SK-N-SH (cell line): ENCODE measurements around the gene BCAP31. TPM values are rescaled to one million over a fixed set of nuclear protein-coding genes. Genes with fewer than 3 reads are reported as not detected.

Source experiments
- CTCF ChIA-PET: fragments of 300-600, 350-600 bp; formaldehyde crosslinking; extraction: SDS; loops from one replicate; lab custom pipeline; 2021; lab: Yijun Ruan, JAX
- POLR2A ChIA-PET: fragments of 350-600 bp; sonication (Branson Sonifier 250); formaldehyde crosslinking; extraction: SDS; loops from one replicate; lab custom pipeline; 2020; ENCODE audit warnings: antibody characterized with exemption, inconsistent platforms; lab: Yijun Ruan, JAX
- DNase-seq: peaks from one replicate; pipeline ENCODE4 v3.0.0; 2012
- H2AFZ ChIP-seq: fragments of 200-600 bp; sonication (generic); 2 replicates; pipeline ENCODE4 v1.8.1; 2016; ENCODE audit warnings: antibody characterized with exemption, mild to moderate bottlenecking, low read depth
- H3F3A ChIP-seq: fragments of 200-600 bp; sonication (generic); replicated peaks from 2 replicates; pipeline ENCODE3; 2016; ENCODE audit warnings: antibody characterized with exemption, mild to moderate bottlenecking; ENCODE audit not compliant: insufficient read depth
- H3K27ac ChIP-seq, 2 experiments: fragments of 200-500 bp in 1 of 2; fragments of 200-600 bp in 1 of 2; sonication (Bioruptor generic) in 1 of 2; sonication (generic), shearing (Covaris generic) in 1 of 2; 2 replicates each; pipeline versions ENCODE4 v1.5.1 to v1.6.1; 2014 to 2016; ENCODE audit warnings: low read depth in 2 of 2, inconsistent platforms in 1 of 2, low read length in 1 of 2, mild to moderate bottlenecking in 1 of 2, mixed read lengths in 1 of 2
- H3K27me3 ChIP-seq: fragments of 200-600 bp; sonication (generic), shearing (Covaris generic); 2 replicates; pipeline ENCODE4 v1.6.1; 2016; ENCODE audit warnings: mixed run types; ENCODE audit not compliant: insufficient read depth
- H3K36me3 ChIP-seq, 2 experiments: fragments of 200-500 bp in 1 of 2; fragments of 200-600 bp in 1 of 2; sonication (Bioruptor generic) in 1 of 2; sonication (generic) in 1 of 2; replicated peaks in 1 of 2; 2 replicates each; pipeline versions ENCODE3 to v1.5.1; 2014 to 2016; ENCODE audit warnings: low read length in 1 of 2, mild to moderate bottlenecking in 1 of 2; ENCODE audit not compliant: insufficient read depth in 2 of 2, control insufficient read depth in 1 of 2
- H3K4me1 ChIP-seq, 2 experiments: fragments of 200-500 bp in 1 of 2; fragments of 200-600 bp in 1 of 2; sonication (Bioruptor generic) in 1 of 2; sonication (generic), shearing (Covaris generic) in 1 of 2; 2 replicates each; pipeline versions ENCODE4 v1.5.1 to v1.6.1; 2014 to 2016; ENCODE audit warnings: low read depth in 1 of 2, low read length in 1 of 2, mixed run types in 1 of 2; ENCODE audit not compliant: insufficient read depth in 2 of 2, control insufficient read depth in 1 of 2
- H3K4me2 ChIP-seq: fragments of 200-600 bp; sonication (generic), shearing (Covaris generic); 2 replicates; pipeline ENCODE4 v1.6.1; 2017; ENCODE audit warnings: mixed run types
- H3K4me3 ChIP-seq, 2 experiments: fragments of 200-500 bp in 1 of 2; fragments of 200-600 bp in 1 of 2; sonication (Bioruptor generic) in 1 of 2; sonication (generic), shearing (Covaris generic) in 1 of 2; 2 replicates each; pipeline versions ENCODE4 v1.5.1 to v1.8.1; 2014 to 2016; ENCODE audit warnings: low read depth in 2 of 2, inconsistent platforms in 1 of 2, low read length in 1 of 2, mild to moderate bottlenecking in 1 of 2, mixed read lengths in 1 of 2, moderate library complexity in 1 of 2
- H3K79me2 ChIP-seq: fragments of 200-600 bp; sonication (generic); 2 replicates; pipeline ENCODE4 v1.8.1; 2017; ENCODE audit warnings: mild to moderate bottlenecking; ENCODE audit not compliant: insufficient read depth
- H3K9ac ChIP-seq: fragments of 200-600 bp; sonication (generic); 2 replicates; pipeline ENCODE4 v1.6.1; 2017; ENCODE audit warnings: mixed run types
- H3K9me2 ChIP-seq: fragments of 200-600 bp; sonication (generic); 2 replicates; pipeline ENCODE4 v1.6.1; 2017; ENCODE audit warnings: mixed run types
- H3K9me3 ChIP-seq: fragments of 200-600 bp; sonication (generic); 2 replicates; pipeline ENCODE4 v1.6.1; 2017; ENCODE audit warnings: mixed run types, mild to moderate bottlenecking, moderate library complexity
- H4K20me1 ChIP-seq: fragments of 200-600 bp; sonication (generic); 2 replicates; pipeline ENCODE4 v1.6.1; 2017; ENCODE audit warnings: mild to moderate bottlenecking, mixed run types; ENCODE audit not compliant: insufficient read depth
- CHD2 ChIP-seq: fragments of 150-350 bp; IDR thresholded peaks from 2 replicates; pipeline ENCODE4 v1.6.1; 2018; ENCODE audit warnings: low read length; ENCODE audit not compliant: partially characterized antibody
- ELF1 ChIP-seq: IDR thresholded peaks from 2 replicates; pipeline ENCODE4 v1.4.0; 2012
- GABPA ChIP-seq: IDR thresholded peaks from 2 replicates; pipeline ENCODE4 v1.4.0; 2012; ENCODE audit warnings: low read depth, mild to moderate bottlenecking
- NFIC ChIP-seq: IDR thresholded peaks from 2 replicates; pipeline ENCODE4 v1.4.0; 2012; ENCODE audit warnings: borderline replicate concordance
- NRF1 ChIP-seq: IDR thresholded peaks from 2 replicates; pipeline ENCODE4 v1.6.1; 2012; ENCODE audit warnings: low read depth, mild to moderate bottlenecking, low read length
- POLR2AphosphoS5 ChIP-seq: IDR thresholded peaks from 2 replicates; pipeline ENCODE4 v1.6.1; 2012; ENCODE audit warnings: low read depth, low read length
- TAF1 ChIP-seq: IDR thresholded peaks from 2 replicates; pipeline ENCODE4 v1.6.1; 2012; ENCODE audit warnings: low read depth, mild to moderate bottlenecking, low read length, moderate library complexity, borderline replicate concordance
- WGBS: methylation state at CpG from one replicate; pipeline ENCODE4 v1.1.6; 2017; ENCODE audit warnings: low lambda C conversion rate; 5-methylcytosine and 5-hydroxymethylcytosine counted together
- polyA plus RNA-seq, 3 experiments: library from polyadenylated mRNA; depleted of rRNA; stranded (reverse); fragments of >200 nt; gene quantifications; 2 replicates each; pipeline ENCODE4 v1.2.3, GENCODE V29; 2012
- TF ChIP-seq, protein P1 (sequence below): IDR thresholded peaks from 2 replicates; pipeline ENCODE4 v1.4.0; 2012; ENCODE audit warnings: low read depth
- TF ChIP-seq, protein P2 (sequence below): IDR thresholded peaks from 2 replicates; pipeline ENCODE4 v1.6.1; 2012; ENCODE audit warnings: mild to moderate bottlenecking, low read depth, low read length, moderate library complexity
- TF ChIP-seq, protein P3 (sequence below): IDR thresholded peaks from 2 replicates; pipeline ENCODE4 v1.4.0; 2012; ENCODE audit warnings: low read depth, borderline replicate concordance

The BCAP31 gene
- 173 and 220 TPM in 2 replicates for polyA plus RNA-seq (2012; rRNA removed)
- 161 and 178 TPM in 2 replicates for polyA plus RNA-seq (2012; cell fraction: cytosol; rRNA removed)
- 111 and 125 TPM in 2 replicates for polyA plus RNA-seq (2012; cell fraction: nucleus; rRNA removed)

DNA sequence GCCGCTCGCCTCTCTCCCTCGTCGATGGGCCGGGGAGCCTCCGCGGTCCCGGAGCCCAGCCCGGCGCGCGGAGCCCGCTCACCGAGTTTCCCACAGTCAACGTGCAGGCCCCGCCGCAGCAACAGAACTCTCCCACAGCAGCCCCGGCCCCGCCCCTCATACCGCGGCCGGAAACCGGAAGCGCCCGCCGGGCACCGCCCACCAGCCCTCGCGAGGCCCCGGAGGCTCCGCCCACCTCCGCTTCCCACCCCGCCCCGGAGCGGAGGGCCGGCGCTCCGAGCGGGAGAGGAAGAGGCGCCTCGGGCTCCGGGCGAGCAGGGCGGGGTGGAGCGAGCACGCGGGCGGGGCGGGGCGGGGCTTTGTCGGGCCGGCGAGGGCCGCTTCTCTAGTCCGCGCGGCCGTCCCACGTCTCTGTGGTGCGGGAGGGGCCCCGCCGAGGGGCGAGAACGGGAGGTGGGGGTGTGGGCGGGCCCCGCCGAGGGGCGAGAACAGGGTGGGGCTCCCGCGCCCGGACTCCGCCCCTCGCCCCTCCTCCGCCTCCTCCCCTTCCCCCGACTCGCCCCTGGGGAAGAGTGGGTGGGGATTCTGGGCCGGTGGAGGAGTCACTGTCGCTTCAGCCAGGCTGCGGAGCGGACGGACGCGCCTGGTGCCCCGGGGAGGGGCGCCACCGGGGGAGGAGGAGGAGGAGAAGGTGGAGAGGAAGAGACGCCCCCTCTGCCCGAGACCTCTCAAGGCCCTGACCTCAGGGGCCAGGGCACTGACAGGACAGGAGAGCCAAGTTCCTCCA lies at the start of gene BCAP31, which contains the start of gene ABCD1:
BCAP31 (minus strand) TSS at position 136 of the 787 bp plus-strand sequence. CDS start 1,143 bp downstream, outside the sequence.
ABCD1 (plus strand) TSS at position 605 of the 787 bp plus-strand sequence. CDS start 411 bp downstream, outside the sequence.
- Histone ChIP-seq H2AFZ (no peak within 1 kb of the TSS), H3K36me3 (peaks cover 5 to 15% of the 10 kb centered on the region in 2 experiments), H3K27ac (peak within 1 kb of the TSS; percentile 76), H3K27me3 (no peaks in the 10 kb centered on the region; the same call in 1 of the 2 replicates), H3K9ac (peak within 1 kb of the TSS; percentile 76), H3F3A (no peaks in the 10 kb centered on the region), H3K9me2 (no peaks in the 10 kb centered on the region), H3K4me1 (peaks cover 7 to 38% of the 10 kb centered on the region in 2 experiments; a peak in 3 of 4 replicates), H3K4me3 (peak within 1 kb of the TSS; percentile 63 to 64), H3K9me3 (no peaks in the 10 kb centered on the region), H3K79me2 (peaks cover 41% of the 10 kb centered on the region), H3K4me2 (peak within 1 kb of the TSS; percentile 84), H4K20me1 (peaks cover 28% of the 10 kb centered on the region)
- 61% methylated on average over 18 of the region's 88 CpGs for WGBS
- ChIA-PET CTCF (no interaction called here), POLR2A (no interaction called here)
- peak; percentile 95 for DNase-seq
- TF ChIP-seq, protein P1, sequence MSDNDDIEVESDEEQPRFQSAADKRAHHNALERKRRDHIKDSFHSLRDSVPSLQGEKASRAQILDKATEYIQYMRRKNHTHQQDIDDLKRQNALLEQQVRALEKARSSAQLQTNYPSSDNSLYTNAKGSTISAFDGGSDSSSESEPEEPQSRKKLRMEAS, result 0 out of 2 replicates have a peak, but pooled peaks have one; percentile 37
- TF ChIP-seq GABPA (peak; percentile 74), CHD2 (peak; percentile 97), TAF1 (peak; percentile 39; the same call in 1 of the 2 replicates), POLR2AphosphoS5 (peak; percentile 70), NFIC (no peak), ELF1 (peak; percentile 67), NRF1 (no peak)
- TF ChIP-seq, protein P2, sequence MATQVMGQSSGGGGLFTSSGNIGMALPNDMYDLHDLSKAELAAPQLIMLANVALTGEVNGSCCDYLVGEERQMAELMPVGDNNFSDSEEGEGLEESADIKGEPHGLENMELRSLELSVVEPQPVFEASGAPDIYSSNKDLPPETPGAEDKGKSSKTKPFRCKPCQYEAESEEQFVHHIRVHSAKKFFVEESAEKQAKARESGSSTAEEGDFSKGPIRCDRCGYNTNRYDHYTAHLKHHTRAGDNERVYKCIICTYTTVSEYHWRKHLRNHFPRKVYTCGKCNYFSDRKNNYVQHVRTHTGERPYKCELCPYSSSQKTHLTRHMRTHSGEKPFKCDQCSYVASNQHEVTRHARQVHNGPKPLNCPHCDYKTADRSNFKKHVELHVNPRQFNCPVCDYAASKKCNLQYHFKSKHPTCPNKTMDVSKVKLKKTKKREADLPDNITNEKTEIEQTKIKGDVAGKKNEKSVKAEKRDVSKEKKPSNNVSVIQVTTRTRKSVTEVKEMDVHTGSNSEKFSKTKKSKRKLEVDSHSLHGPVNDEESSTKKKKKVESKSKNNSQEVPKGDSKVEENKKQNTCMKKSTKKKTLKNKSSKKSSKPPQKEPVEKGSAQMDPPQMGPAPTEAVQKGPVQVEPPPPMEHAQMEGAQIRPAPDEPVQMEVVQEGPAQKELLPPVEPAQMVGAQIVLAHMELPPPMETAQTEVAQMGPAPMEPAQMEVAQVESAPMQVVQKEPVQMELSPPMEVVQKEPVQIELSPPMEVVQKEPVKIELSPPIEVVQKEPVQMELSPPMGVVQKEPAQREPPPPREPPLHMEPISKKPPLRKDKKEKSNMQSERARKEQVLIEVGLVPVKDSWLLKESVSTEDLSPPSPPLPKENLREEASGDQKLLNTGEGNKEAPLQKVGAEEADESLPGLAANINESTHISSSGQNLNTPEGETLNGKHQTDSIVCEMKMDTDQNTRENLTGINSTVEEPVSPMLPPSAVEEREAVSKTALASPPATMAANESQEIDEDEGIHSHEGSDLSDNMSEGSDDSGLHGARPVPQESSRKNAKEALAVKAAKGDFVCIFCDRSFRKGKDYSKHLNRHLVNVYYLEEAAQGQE, result no peak
- TF ChIP-seq, protein P3, sequence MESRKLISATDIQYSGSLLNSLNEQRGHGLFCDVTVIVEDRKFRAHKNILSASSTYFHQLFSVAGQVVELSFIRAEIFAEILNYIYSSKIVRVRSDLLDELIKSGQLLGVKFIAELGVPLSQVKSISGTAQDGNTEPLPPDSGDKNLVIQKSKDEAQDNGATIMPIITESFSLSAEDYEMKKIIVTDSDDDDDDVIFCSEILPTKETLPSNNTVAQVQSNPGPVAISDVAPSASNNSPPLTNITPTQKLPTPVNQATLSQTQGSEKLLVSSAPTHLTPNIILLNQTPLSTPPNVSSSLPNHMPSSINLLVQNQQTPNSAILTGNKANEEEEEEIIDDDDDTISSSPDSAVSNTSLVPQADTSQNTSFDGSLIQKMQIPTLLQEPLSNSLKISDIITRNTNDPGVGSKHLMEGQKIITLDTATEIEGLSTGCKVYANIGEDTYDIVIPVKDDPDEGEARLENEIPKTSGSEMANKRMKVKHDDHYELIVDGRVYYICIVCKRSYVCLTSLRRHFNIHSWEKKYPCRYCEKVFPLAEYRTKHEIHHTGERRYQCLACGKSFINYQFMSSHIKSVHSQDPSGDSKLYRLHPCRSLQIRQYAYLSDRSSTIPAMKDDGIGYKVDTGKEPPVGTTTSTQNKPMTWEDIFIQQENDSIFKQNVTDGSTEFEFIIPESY, result peak; percentile 92
